PC-9 (cell line): ENCODE measurements around the gene CELF2.

Experiments
- EZH2 ChIP-seq: fragments of 200-600 bp; sonication (generic); IDR thresholded peaks from 2 replicates; pipeline ENCODE4 v1.8.0; 2017; ENCODE audit warnings: antibody characterized with exemption, low read depth
- TF ChIP-seq, protein P1 (sequence below): fragments of 200-600 bp; sonication (generic); conservative IDR thresholded peaks from 2 replicates; pipeline ENCODE4 v1.6.1; 2017; ENCODE audit warnings: mixed run types, antibody characterized with exemption, mild to moderate bottlenecking, moderate library complexity

DNA sequence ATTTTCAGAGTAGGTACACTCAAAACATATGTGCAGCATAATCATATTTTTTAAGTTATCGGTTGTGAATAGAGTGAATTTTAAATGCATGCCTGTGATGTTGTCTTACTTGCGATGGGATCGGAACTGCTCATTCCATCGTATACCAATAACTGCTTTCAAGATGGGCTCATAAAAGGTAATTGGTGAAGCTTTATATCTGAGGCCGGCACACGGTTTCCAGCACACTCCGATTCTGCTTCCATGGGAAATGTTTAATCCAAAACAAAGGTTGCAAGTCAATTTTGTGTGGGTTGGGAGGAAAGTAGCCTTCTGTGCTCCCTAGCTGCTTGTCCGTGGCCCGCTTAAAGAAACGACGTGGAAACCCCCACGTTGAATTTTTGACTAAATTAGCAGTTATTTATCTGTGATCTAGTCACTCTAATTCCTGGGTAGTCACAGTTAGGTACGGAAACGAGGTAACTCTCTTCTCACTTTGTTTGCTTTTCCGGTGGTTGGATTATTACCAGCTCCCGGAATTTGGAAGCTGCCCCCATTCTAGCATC lies 10.1 kb upstream of the CELF2 start:
- TF ChIP-seq, protein P1, sequence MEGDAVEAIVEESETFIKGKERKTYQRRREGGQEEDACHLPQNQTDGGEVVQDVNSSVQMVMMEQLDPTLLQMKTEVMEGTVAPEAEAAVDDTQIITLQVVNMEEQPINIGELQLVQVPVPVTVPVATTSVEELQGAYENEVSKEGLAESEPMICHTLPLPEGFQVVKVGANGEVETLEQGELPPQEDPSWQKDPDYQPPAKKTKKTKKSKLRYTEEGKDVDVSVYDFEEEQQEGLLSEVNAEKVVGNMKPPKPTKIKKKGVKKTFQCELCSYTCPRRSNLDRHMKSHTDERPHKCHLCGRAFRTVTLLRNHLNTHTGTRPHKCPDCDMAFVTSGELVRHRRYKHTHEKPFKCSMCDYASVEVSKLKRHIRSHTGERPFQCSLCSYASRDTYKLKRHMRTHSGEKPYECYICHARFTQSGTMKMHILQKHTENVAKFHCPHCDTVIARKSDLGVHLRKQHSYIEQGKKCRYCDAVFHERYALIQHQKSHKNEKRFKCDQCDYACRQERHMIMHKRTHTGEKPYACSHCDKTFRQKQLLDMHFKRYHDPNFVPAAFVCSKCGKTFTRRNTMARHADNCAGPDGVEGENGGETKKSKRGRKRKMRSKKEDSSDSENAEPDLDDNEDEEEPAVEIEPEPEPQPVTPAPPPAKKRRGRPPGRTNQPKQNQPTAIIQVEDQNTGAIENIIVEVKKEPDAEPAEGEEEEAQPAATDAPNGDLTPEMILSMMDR, result no peak
- TF ChIP-seq EZH2, result no peak
